Muscle of leg (tissue), 11 donors: ENCODE results near the gene UGT1A1. TPM values are rescaled to one million over a fixed set of nuclear protein-coding genes. Genes with fewer than 3 reads are reported as not detected.

ENCODE experiments used
- DNase-seq: peaks from one replicate; pipeline ENCODE4 v3.0.0; 2013
- H3K27ac ChIP-seq: one replicate; pipeline ENCODE4 v1.5.1; 2013; ENCODE audit warnings: mild to moderate bottlenecking, low read length, control low read depth
- H3K27me3 ChIP-seq: one replicate; pipeline ENCODE4 v1.6.1; 2013; ENCODE audit warnings: low read length; ENCODE audit not compliant: control insufficient read depth, insufficient read depth
- H3K36me3 ChIP-seq: one replicate; pipeline ENCODE4 v1.6.1; 2013; ENCODE audit warnings: low read length; ENCODE audit not compliant: control insufficient read depth, insufficient read depth
- H3K4me1 ChIP-seq: one replicate; pipeline ENCODE4 v1.6.1; 2013; ENCODE audit warnings: low read length; ENCODE audit not compliant: control insufficient read depth, insufficient read depth
- H3K4me3 ChIP-seq: one replicate; pipeline ENCODE4 v1.5.1; 2013; ENCODE audit warnings: low read length, control low read depth
- H3K9me3 ChIP-seq: replicated peaks from 2 replicates; pipeline ENCODE4 v1.6.1; 2013; ENCODE audit warnings: low read depth, low read length; ENCODE audit not compliant: control insufficient read depth
- WGBS: methylation state at CpG from one replicate; pipeline ENCODE4 v1.1.5; 2013; ENCODE audit warnings: missing lambda C conversion rate; ENCODE audit not compliant: insufficient coverage; 5-methylcytosine and 5-hydroxymethylcytosine counted together
- polyA plus RNA-seq, 8 donors: library from polyadenylated mRNA; unstranded; fragments of 120-200 nt; gene quantifications; one replicate each; pipeline versions ENCODE4 v1.2.1 to v1.2.3, GENCODE V29; 2013; ENCODE audit warnings: inconsistent platforms in 1 of 8, low replicate concordance in 1 of 8; ENCODE audit not compliant: insufficient read length in 8 of 8, insufficient read depth in 1 of 8
- total RNA-seq: library from RNA; stranded (reverse); fragments of 120-200 nt; gene quantifications from one replicate; pipeline ENCODE4 v1.2.4, GENCODE V29; 2013

Gene UGT1A1
- total and polyA plus RNA-seq, 9 donors: 0.04 to 0.10 (median 0.08) TPM; not detected in 5

DNA sequence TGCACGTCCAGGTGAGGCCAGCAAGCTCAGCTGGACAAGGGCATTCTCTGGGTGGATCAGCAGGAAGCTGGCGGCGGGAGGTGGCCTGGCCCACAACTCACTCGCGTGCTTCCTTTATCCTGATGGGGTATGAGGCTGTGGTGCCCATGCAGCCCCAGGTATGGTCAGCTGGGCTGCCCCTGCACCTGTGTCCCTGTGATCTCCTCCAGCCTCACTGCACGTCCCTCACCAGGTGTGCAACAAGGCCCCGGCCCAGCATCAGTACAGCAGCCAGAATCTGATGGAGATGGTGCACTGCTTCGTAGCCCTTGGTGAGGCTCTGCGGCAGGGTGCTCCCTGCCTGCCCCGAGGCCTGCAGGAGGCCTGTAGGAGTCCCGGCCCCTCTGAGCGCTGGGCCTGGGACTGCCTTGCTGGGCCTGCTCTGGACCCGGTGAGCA lies 35.7 kb downstream of the UGT1A1 start:
- WGBS: 90% methylated on average over 13 of the region's 13 CpGs
- DNase-seq: no peak
- H3K4me1 ChIP-seq: no peaks in the 10 kb centered on the region
- no peak overlapping the region for H3K4me3 ChIP-seq
- H3K9me3 ChIP-seq: no peaks in the 10 kb centered on the region
- H3K27me3 ChIP-seq: no peaks in the 10 kb centered on the region
- no peak overlapping the region for H3K27ac ChIP-seq
- H3K36me3 ChIP-seq: no peaks in the 10 kb centered on the region

DNA sequence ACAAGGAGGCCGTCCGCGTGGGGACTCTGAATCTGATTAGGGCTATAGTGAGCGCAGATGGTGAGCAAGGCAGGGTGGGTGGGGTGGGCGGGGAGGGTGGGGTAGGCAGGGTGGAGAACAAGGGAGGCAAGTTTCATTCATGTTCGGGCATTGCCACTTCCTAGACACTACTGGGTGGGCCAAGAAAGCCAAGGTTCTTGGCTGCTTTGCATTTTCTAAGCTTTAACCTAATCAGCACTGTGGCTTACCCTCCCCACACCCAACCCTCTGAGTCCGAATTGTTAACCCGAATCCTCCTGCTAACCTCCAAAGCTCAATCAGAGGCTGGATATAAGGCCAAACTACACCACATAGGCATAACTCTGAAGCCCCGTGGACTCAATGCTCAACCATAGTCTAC lies 36.2 kb downstream of the UGT1A1 start:
- Histone ChIP-seq H3K27me3 (no peaks in the 10 kb centered on the region), H3K4me1 (no peaks in the 10 kb centered on the region), H3K4me3 (no peak overlapping the region), H3K9me3 (no peaks in the 10 kb centered on the region), H3K27ac (no peak overlapping the region), H3K36me3 (no peaks in the 10 kb centered on the region)
- no peak for DNase-seq
- WGBS: 70% methylated on average over 4 of the region's 9 CpGs

DNA sequence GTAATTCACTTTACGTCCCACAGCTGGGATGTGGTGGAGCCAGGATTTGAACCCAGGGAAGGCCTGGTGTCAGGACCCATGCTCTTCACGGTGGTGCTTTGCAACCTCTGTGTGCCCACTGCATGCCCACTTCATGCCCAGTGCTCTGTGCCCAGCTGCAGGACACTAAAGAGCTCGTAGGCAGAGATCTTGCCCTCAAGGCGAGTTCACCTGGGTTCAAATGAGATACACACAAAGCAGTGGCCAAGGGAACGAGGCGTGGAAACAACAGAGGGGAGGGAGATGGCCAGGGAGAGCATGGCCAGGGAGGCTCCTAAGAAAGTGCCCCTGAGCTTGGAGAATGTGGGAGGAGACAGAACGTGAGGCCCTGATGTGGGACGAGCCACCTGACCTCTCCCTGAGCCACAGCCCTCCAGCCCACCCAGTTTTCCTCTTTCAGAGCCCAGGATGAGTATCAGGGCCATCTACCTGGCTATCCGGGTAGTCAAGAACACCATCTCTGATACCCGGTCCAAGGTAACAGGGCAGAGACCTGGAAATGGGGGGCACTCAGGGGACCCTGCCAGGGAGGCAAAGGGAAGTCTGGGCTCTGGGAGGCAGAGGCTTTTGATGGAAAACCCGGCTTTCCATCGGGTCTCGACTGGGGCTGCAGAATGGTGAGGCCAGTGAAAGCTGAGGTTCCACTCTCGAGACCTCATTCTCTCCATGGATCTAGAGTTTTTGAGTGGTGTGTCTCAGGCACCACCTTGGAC lies 38.4 kb downstream of the UGT1A1 start:
- Histone ChIP-seq H3K27ac (no peak overlapping the region), H3K4me1 (no peaks in the 10 kb centered on the region), H3K9me3 (no peaks in the 10 kb centered on the region), H3K4me3 (no peak overlapping the region), H3K36me3 (no peaks in the 10 kb centered on the region), H3K27me3 (peaks cover 2% of the 10 kb centered on the region)
- no peak for DNase-seq
- WGBS: 88% methylated on average over 12 of the region's 14 CpGs

DNA sequence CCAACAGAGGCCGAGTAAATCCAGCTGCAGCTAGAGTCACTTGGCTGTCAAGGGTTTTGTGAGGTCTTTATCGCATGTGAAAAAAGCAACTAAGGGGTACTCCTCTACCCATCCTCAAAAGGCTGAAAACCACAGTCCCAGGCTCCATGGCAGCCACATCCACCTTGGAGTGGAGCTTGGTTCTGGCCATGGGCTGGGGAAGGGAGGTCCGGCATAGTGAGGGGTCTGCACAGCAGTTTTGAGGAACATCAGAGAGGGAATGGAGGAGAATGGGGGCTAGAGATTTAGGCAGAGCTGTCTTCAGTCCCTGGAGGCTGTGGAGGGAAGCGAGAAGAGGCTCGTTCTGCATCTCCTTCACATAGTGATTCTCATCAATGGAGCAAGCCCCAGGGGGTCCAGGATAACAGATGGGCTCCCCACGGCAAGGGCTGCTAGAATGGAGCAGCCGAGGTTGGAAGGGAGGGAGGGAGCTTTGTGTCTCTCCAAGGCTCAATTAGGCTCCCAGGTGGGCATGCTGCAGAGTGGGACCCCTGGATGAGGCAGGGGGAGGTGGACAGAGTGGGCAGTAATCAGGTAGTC lies 39.1 kb downstream of the UGT1A1 start:
- Histone ChIP-seq H3K4me3 (no peak overlapping the region), H3K27ac (no peak overlapping the region), H3K36me3 (no peaks in the 10 kb centered on the region), H3K27me3 (peaks cover 3% of the 10 kb centered on the region), H3K9me3 (no peaks in the 10 kb centered on the region), H3K4me1 (no peaks in the 10 kb centered on the region)
- DNase-seq: no peak
- whole genome bisulfite sequencing: 46% methylated on average over 2 of the region's 7 CpGs

DNA sequence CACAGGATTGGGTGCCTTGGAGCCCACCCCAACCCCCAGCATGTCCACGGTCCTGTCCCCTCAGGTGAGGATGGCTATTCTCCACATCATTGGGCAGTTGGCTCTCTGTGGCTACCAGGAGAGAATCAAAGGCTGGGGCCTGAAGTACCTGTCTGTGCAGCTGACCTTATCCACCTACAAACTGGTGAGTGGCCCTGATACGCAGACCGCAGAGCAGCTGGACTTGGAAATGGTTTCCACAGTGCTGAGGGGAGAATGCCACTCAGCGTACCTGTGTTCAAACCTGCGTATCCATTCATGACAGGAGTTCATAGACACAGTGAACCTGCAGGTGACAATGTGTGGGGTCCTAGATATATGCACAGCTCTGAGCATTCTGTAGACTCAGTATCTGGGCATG lies 39.6 kb downstream of the UGT1A1 start:
- no peaks in the 10 kb centered on the region for H3K4me1 ChIP-seq
- 70% methylated on average over 4 of the region's 5 CpGs for WGBS
- H3K9me3 ChIP-seq: no peaks in the 10 kb centered on the region
- H3K27ac ChIP-seq: no peak overlapping the region
- H3K4me3 ChIP-seq: no peak overlapping the region
- DNase-seq: no peak
- peaks cover 5% of the 10 kb centered on the region for H3K27me3 ChIP-seq
- no peaks in the 10 kb centered on the region for H3K36me3 ChIP-seq

DNA sequence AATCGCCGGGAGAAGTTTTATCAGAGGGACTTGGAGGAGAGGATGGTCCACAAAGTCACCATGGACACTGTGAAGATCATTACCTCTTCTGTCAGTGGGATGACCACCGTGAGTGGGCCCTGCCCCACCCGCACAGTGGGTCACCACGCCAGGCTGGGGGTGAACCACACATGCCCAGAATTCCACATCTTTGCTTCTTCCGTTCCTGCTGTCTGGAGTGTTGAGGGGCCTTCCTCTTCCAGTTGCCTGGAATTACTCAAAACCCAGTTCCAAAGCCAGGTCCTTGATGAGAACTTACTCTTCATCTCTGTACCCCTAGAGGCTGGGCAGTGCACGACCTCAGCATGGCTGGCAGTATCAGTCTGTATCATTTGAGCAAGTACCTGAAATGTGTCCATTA lies 40.1 kb downstream of the UGT1A1 start:
- WGBS: 83% methylated on average over 3 of the region's 7 CpGs

DNA sequence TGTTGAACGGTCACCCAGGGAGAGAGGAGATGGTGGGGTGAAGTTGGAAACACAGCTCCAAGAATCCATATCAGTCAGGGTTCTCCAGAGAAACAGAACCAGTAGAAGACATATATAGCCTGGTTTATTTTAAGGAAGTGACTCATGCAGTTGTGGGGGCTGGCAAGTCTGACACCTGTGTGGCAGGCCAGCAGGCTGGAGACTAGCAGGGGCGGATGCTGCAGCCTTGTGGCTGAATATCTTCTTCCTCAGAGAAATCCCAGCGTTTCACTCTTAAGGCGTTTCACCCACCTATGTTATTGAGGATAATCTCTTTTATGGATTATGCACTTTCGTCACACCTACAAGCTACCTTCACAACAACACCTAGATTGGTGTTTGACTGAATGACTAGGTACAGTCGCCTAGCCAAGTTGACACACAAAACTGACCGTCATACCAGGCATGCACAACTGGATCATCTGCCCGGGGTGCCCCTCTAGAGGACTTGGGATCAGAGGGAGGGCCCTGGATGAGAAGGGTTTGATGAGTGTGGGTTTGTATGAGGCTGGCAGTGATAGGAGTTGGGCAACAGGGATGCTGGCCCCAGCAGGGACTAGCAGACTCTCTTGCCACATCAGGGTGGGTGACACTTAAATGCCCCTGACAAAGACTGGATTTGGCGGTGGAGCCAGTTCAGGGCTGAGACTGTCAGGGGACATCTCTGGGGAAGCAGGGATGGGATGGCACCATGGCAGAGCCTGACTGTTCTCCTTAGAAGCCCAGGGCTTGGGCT lies 41.5 kb downstream of the UGT1A1 start:
- Histone ChIP-seq H3K4me1 (no peaks in the 10 kb centered on the region), H3K27ac (no peak overlapping the region), H3K36me3 (no peaks in the 10 kb centered on the region), H3K4me3 (no peak overlapping the region), H3K9me3 (no peaks in the 10 kb centered on the region), H3K27me3 (peaks cover 5% of the 10 kb centered on the region)
- no CpG with 5 or more reads among the region's 9 CpGs for WGBS
- no peak for DNase-seq

More for the DNA sequence above, 40.1 kb downstream of the UGT1A1 start:
- H3K4me3 ChIP-seq: no peak overlapping the region
- no peaks in the 10 kb centered on the region for H3K9me3 ChIP-seq
- peaks cover 5% of the 10 kb centered on the region for H3K27me3 ChIP-seq
- no peaks in the 10 kb centered on the region for H3K36me3 ChIP-seq
- H3K27ac ChIP-seq: no peak overlapping the region
- no peak for DNase-seq
- no peaks in the 10 kb centered on the region for H3K4me1 ChIP-seq

DNA sequence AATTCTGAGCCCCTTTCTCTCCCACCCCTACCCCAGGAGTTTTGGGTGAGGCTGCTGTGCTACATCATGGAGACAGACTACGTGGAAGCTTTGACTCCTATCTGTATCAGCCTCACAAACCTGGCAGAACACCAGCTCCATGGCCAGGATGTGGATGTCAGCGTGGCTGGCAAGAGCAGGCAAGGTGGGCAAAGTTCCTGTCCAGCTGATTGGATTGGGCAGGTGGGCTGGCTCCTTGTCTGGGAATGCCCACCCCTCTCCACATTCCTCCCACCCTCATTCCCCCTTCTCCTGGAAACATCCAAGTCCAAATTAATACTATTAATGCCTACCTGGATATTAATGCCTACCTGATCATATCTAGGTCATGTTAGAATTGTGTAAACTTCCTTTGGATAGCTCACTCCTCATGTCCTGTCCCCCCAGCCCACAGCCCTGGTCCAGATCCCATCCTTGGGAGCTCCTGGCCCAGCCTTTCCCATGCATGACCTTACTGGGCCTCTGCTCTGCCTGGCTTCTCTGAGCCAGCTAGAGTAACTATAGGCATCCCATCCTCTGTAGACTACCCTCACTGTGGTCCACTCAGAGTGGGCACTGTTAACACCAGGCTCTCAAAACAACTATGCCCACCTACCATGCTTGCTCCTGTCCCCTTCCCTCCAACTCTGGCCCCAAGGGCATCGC lies 42.2 kb downstream of the UGT1A1 start:
- H3K27me3 ChIP-seq: peaks cover 5% of the 10 kb centered on the region
- 17% methylated on average over 1 of the region's 3 CpGs for WGBS
- H3K4me3 ChIP-seq: no peak overlapping the region
- no peak overlapping the region for H3K27ac ChIP-seq
- DNase-seq: no peak
- no peaks in the 10 kb centered on the region for H3K36me3 ChIP-seq
- H3K4me1 ChIP-seq: no peaks in the 10 kb centered on the region
- no peaks in the 10 kb centered on the region for H3K9me3 ChIP-seq

DNA sequence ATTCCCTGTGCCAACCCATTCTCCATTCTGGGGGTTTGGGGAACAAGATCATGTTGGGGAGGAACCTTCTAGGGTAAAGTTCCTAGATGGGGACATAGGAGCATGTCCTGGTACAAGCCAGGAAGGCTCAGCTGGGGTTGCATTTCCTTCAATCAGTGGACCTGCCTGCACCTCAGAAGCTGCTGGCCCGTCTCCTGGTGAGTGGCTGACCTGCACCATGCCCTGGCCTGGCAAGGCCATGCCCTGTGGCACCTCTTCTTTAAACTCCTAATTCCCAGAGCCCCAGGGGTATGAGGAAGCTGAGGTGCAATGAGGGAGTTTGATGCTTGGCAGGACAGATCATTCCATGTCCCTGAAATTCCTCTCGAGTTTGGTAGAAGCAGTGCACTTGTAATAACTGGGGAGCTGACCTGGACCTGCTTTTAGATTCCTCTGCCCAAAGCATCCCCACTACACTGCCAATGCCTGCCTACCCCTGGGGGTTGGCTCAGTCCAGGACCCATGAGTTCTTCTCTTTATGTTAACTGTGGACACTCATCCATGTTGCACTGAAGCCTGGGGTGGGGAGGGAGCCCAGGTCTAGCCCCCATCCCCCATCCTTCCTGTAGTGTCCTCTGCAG lies 43.3 kb downstream of the UGT1A1 start:
- no peak for DNase-seq
- no peaks in the 10 kb centered on the region for H3K4me1 ChIP-seq
- H3K27me3 ChIP-seq: peaks cover 8% of the 10 kb centered on the region
- H3K36me3 ChIP-seq: no peaks in the 10 kb centered on the region
- H3K27ac ChIP-seq: no peak overlapping the region
- no peak overlapping the region for H3K4me3 ChIP-seq
- WGBS: no CpG with 5 or more reads among the region's 2 CpGs
- H3K9me3 ChIP-seq: no peaks in the 10 kb centered on the region
